Ovary (tissue), 9 donors: ENCODE data around the gene GPR108. TPM values are rescaled to one million over a fixed set of nuclear protein-coding genes. Genes with fewer than 3 reads are reported as not detected.
A peak's percentile ranks its signal among the peaks of the same experiment; 100 is the strongest.

Source experiments
- DNase-seq, 5 donors: peaks; one replicate each; pipeline ENCODE4 v3.0.0-alpha.2; 2019 to 2020
- H3K27ac ChIP-seq, 2 donors: fragments of 200-600 bp; one replicate each; pipeline versions ENCODE4 v1.5.1 to v1.8.0; 2019 to 2022
- H3K27me3 ChIP-seq: fragments of 200-600 bp; one replicate; pipeline ENCODE4 v1.8.0; 2022
- H3K36me3 ChIP-seq: fragments of 200-600 bp; sonication (generic); one replicate; pipeline ENCODE4 v1.5.1; 2019
- H3K4me1 ChIP-seq: one replicate; pipeline ENCODE4 v1.8.1; 2013; ENCODE audit warnings: mild to moderate bottlenecking, moderate library complexity; ENCODE audit not compliant: insufficient read depth
- H3K4me3 ChIP-seq: fragments of 200-600 bp; sonication (generic); one replicate; pipeline ENCODE4 v1.5.1; 2017
- H3K9me3 ChIP-seq, 2 donors: fragments of 200-600 bp in 1 of 2; sonication (generic) in 1 of 2; one replicate each; pipeline versions ENCODE4 v1.5.1 to v1.8.1; 2013 to 2019; ENCODE audit warnings: mild to moderate bottlenecking in 1 of 2, moderate library complexity in 1 of 2
- EP300 ChIP-seq: sonication (generic); formaldehyde crosslinking; IDR thresholded peaks from one replicate; pipeline ENCODE4 v1.6.1; 2017; ENCODE audit warnings: antibody characterized with exemption
- POLR2A ChIP-seq: fragments of 450-650 bp; IDR thresholded peaks from one replicate; pipeline ENCODE4 v1.6.1; 2017; ENCODE audit warnings: antibody characterized with exemption, mild to moderate bottlenecking, moderate library complexity
- WGBS, 3 donors: extraction: QIAGEN DNeasy Blood & Tissue Kit in 1 of 3; methylation state at CpG; one replicate each; pipeline versions ENCODE4 v1.1.5 to v1.1.7; 2013 to 2017; 5-methylcytosine and 5-hydroxymethylcytosine counted together
- intact Hi-C, 4 donors: fragments of 100-400 bp; cut with DNase I; formaldehyde crosslinking; loops; one replicate each; pipeline versions ENCODE4 v1.11.0 to v1.15.1; 2022 to 2023
- polyA plus RNA-seq, 2 donors: library from polyadenylated mRNA; stranded (reverse); fragments of 200-250 nt in 1 of 2; fragments of 350-450 nt in 1 of 2; fragmentation: Illumina TruSeq in 1 of 2; extraction: RNeasy Lipid Tissue Mini Kit (QIAGEN cat#74804) in 1 of 2; gene quantifications; one replicate each; pipeline ENCODE4 v1.2.3, GENCODE V29; 2013 to 2014
- total RNA-seq, 7 donors: library from RNA; depleted of rRNA in 2 of 7; stranded (reverse); fragments of >200 nt in 2 of 7; fragmentation: NEBNext Ultra II Directional in 3 of 7; extraction: Animal tissue kit (Norgen Biotek cat#: 25700) in 3 of 7; gene quantifications; one replicate each; pipeline versions ENCODE4 v1.1.0 to v1.2.4, GENCODE V29; 2016 to 2023
- TF ChIP-seq, protein P1 (sequence below), 3 donors: fragments of 450-650 bp in 2 of 3; fragments of 200-600 bp in 1 of 3; IDR thresholded peaks; one replicate each; pipeline versions ENCODE4 v1.5.1 to v1.8.0; 2016 to 2022; ENCODE audit warnings: antibody characterized with exemption in 3 of 3, mild to moderate bottlenecking in 1 of 3
- donor health status: DM: no; HTN: no; CAD: no; lungs with moderate emphysema.
- donor health status: DM: no; HTN: no; CAD: no.
- donor health status: Bipolar disorder and iron deficiency.
- donor health status: DM: yes; HTN: yes; CAD: no.
- donor health status: DM: no; HTN: no; CAD: no.
- donor health status: DM: yes; HTN: yes; CAD: no.

GPR108 gene
- total and polyA plus RNA-seq, 9 donors: 34.0 to 76.6 (median 61.0) TPM

DNA sequence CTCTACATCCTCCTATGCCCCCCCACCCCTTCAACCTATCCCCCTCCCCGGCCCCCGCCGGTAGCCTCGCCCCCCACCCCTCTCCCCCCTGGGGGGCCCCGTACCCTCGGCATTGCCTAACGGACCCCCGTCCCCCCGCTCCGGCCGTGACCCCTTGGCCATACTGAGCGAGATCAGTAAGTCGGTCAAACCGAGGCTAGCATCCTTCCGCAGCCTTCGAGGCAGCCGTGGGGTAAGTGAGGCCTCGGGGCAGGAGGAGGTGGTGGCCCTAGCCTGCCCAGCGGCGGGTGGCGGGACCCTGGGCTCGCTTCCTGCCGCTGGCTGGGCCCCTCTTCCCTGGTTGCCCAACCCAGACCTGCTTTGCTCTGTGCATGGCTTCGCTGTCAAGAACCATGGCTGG, 8.6 kb upstream of the GPR108 start:
- Histone ChIP-seq H3K4me3 (no peak overlapping the region), H3K27me3 (no peaks in the 10 kb centered on the region), H3K36me3 (no peaks in the 10 kb centered on the region), H3K9me3 (no peaks in the 10 kb centered on the region), H3K4me1 (peaks cover 14% of the 10 kb centered on the region), H3K27ac (no peak overlapping the region)
- TF ChIP-seq, protein P1, sequence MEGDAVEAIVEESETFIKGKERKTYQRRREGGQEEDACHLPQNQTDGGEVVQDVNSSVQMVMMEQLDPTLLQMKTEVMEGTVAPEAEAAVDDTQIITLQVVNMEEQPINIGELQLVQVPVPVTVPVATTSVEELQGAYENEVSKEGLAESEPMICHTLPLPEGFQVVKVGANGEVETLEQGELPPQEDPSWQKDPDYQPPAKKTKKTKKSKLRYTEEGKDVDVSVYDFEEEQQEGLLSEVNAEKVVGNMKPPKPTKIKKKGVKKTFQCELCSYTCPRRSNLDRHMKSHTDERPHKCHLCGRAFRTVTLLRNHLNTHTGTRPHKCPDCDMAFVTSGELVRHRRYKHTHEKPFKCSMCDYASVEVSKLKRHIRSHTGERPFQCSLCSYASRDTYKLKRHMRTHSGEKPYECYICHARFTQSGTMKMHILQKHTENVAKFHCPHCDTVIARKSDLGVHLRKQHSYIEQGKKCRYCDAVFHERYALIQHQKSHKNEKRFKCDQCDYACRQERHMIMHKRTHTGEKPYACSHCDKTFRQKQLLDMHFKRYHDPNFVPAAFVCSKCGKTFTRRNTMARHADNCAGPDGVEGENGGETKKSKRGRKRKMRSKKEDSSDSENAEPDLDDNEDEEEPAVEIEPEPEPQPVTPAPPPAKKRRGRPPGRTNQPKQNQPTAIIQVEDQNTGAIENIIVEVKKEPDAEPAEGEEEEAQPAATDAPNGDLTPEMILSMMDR (IDR thresholded peaks at IDR 0.05): no peak
- TF ChIP-seq POLR2A: no peak
- TF ChIP-seq EP300: no peak
- peak in 1 of 5 donors; percentile 50 for DNase-seq
- intact Hi-C loops: loop anchor here in 1 of 4 donors (10.0 kb wide), 1 partner anchor 531 kb away; no protein-coding TSS in a partner anchor
- 83 to 88% (median 85%) methylated on average over 24 of the region's 24 CpGs for WGBS, 3 donors

DNA sequence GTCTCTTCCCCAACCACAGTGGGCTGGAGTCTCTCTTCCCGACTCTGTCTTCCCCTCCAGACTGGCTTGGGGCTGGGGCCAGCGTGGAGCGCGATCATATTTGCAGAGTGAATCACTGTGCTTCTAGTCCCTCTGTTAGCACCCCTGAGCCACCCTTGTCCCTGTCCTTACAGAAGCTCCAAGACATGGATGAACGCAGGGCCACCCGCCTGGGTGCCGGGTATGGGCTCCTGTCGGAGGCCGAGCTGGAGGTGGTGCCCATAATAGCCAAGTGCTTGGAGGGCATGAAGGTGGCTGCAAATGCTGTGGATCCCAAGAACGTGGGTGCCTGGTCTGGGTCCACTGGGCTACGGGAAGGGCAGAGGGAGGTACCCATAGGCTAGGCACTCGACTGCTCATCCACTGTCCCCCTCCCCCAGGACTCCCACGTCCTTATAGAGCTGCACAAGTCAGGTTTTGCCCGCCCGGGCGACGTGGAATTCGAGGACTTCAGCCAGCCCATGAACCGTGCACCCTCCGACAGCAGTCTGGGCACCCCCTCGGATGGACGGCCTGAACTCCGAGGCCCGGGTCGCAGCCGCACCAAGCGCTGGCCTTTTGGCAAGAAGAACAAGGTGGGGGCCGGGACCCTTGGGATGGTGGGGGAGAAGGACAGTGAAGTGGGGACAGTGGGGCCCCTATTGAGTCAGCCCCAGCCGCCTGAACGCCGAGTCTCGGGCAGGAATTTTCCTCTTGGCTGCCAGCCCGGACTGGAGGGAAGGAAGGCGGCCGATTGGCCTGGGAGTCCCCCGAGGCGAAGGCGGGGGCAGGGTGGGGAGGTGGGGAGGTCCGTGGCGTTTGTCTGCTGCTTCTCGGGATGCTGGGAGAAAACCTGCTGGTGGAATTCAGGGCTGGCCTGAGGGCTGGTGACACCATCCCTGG, 7.3 kb upstream of the GPR108 start:
- peak overlapping the region; percentile 16 for H3K4me3 ChIP-seq
- no peaks in the 10 kb centered on the region for H3K9me3 ChIP-seq
- H3K36me3 ChIP-seq: no peaks in the 10 kb centered on the region
- H3K27ac ChIP-seq: peak overlapping the region; percentile 51
- H3K4me1 ChIP-seq: peaks cover 14% of the 10 kb centered on the region
- WGBS, 3 donors: 12 to 16% (median 14%) methylated on average over 38 to 41 of the region's 41 CpGs
- no peaks in the 10 kb centered on the region for H3K27me3 ChIP-seq
- intact Hi-C loops: loop anchor here in 1 of 4 donors (10.0 kb wide), 1 partner anchor 530 kb away; no protein-coding TSS in a partner anchor
- TF ChIP-seq POLR2A (no peak), EP300 (no peak)
- TF ChIP-seq, protein P1 (IDR thresholded peaks at IDR 0.05): no peak
- DNase-seq: peak; percentile 90 to 94 (median 93)

DNA sequence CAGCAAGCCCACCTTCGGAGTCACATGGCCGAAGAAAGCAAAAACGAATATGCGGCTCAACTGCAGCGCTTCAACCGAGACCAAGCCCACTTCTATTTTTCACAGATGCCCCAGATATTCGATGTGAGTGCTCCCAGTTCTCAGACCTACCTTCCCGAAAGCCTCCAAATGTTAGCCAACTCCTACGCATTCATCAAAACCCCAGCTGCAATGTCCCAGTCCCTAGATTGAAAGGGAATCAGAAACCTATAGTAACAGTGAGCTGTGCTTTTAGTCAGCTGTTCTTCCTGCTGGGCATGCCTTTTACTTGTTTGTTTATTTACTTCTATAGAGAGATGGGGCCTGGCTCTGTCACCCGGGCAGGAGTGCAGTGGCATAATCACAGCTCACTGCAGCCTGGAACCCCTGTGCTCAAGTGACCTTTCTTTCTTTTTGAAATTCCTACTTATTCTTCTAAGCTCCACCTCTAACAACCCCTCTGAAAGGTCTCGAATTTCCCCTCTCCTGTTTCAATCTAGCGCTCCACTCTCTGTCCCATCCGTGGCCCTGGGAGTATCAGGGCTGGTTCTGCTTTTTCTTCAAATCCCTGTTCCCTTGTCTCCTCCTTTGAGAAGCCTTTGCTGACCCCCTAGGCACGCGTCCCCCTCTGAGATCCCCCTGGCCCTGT, 6.5 kb upstream of the GPR108 start:
- intact Hi-C loops: loop anchor here in 1 of 4 donors (10.0 kb wide), 1 partner anchor 529 kb away; no protein-coding TSS in a partner anchor
- Histone ChIP-seq H3K27me3 (no peaks in the 10 kb centered on the region), H3K27ac (peak overlapping the region; percentile 51), H3K36me3 (no peaks in the 10 kb centered on the region), H3K4me1 (peaks cover 17% of the 10 kb centered on the region), H3K4me3 (no peak overlapping the region), H3K9me3 (no peaks in the 10 kb centered on the region)
- 76 to 80% (median 80%) methylated on average over 15 of the region's 15 CpGs for WGBS, 3 donors
- TF ChIP-seq, protein P1 (IDR thresholded peaks at IDR 0.05): no peak
- TF ChIP-seq EP300: no peak
- TF ChIP-seq POLR2A: no peak
- DNase-seq: no peak

DNA sequence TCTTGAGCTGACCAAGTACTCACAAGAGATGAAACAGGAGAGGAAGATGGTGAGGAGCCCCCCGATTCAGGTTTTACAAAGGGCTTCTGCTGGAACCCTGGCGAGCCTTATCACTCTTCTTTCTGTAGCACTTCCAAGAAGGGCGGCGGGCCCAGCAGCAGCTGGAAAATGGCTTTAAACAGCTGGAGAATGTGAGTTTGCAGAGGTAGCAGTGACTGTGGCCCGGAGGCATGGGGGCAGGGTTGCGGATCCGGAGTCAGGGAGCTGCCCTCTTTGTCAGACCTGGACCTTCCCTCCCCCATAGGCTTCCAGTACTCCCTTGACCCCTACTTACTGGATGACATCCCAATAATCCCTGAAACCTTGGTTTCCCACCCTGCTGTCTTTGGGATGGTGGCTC, 5.7 kb upstream of the GPR108 start:
- H3K4me1 ChIP-seq: peaks cover 24% of the 10 kb centered on the region

More for the DNA sequence above, 5.7 kb upstream of the GPR108 start:
- Histone ChIP-seq H3K4me3 (no peak overlapping the region), H3K27ac (peak overlapping the region in 1 of 2 donors; percentile 5), H3K27me3 (no peaks in the 10 kb centered on the region), H3K9me3 (no peaks in the 10 kb centered on the region), H3K36me3 (no peaks in the 10 kb centered on the region)
- WGBS, 3 donors: 21 to 38% (median 24%) methylated on average over 7 of the region's 7 CpGs
- no peak for DNase-seq
- intact Hi-C loops: loop anchor here in 1 of 4 donors (10.0 kb wide), 1 partner anchor 528 kb away; no protein-coding TSS in a partner anchor
- TF ChIP-seq EP300: no peak
- TF ChIP-seq POLR2A: no peak
- TF ChIP-seq, protein P1 (IDR thresholded peaks at IDR 0.05): no peak
